Caco-2 (cell line): ENCODE results near the gene RIMS1. TPM values are rescaled to one million over a fixed set of nuclear protein-coding genes. Genes with fewer than 3 reads are reported as not detected.

Experiments used
- BruUV-seq: library from RNA; stranded (reverse); fragments of 400-500 nt; replicated peaks from 2 replicates; lab custom pipeline; 2021; lab: Mats Ljungman, UMichigan
- CTCF ChIA-PET: fragments of 300-600 bp; sonication (Branson Sonifier 250); formaldehyde crosslinking; loops from one replicate; lab custom pipeline; 2022; ENCODE audit warnings: antibody characterized with exemption; lab: Charles Lee
- POLR2A ChIA-PET: fragments of 300-600 bp; sonication (Branson Sonifier 250); formaldehyde crosslinking; loops from one replicate; lab custom pipeline; 2022; ENCODE audit warnings: antibody characterized with exemption; lab: Charles Lee
- DNase-seq, 2 experiments: peaks; one replicate each; pipeline versions ENCODE4 v3.0.0 to v3.0.0-alpha.2; 2020 to 2022
- H3K27me3 ChIP-seq: replicated peaks from 2 replicates; pipeline ENCODE4 v1.6.0; 2011; ENCODE audit warnings: low read length; ENCODE audit not compliant: control insufficient read depth, insufficient read depth
- H3K36me3 ChIP-seq: 2 replicates; pipeline ENCODE4 v1.5.1; 2011; ENCODE audit warnings: low read length; ENCODE audit not compliant: control insufficient read depth, insufficient read depth
- H3K4me1 ChIP-seq: fragments of 250-450 bp; sonication (Bioruptor Pico); 2 replicates; pipeline ENCODE4 v1.5.1; 2020; ENCODE audit warnings: mild to moderate bottlenecking
- H3K4me3 ChIP-seq: 2 replicates; pipeline ENCODE4 v1.5.1; 2011; ENCODE audit warnings: low read depth, mild to moderate bottlenecking, control low read depth, low read length
- H3K9me3 ChIP-seq: fragments of 250-450 bp; sonication (Bioruptor Pico); 2 replicates; pipeline ENCODE4 v1.5.1; 2020; ENCODE audit warnings: mild to moderate bottlenecking, moderate library complexity
- H3K27ac Mint-ChIP-seq: one replicate; pipeline ENCODE4 v1.8.0; 2022; ENCODE audit warnings: mixed read lengths; ENCODE audit not compliant: unreplicated experiment
- H3K27me3 Mint-ChIP-seq: one replicate; pipeline ENCODE4 v1.8.0; 2022; ENCODE audit warnings: mixed read lengths; ENCODE audit not compliant: insufficient read depth, unreplicated experiment
- H3K36me3 Mint-ChIP-seq: one replicate; pipeline ENCODE4 v1.8.0; 2022; ENCODE audit warnings: mild to moderate bottlenecking, mixed read lengths; ENCODE audit not compliant: insufficient read depth, unreplicated experiment
- H3K4me1 Mint-ChIP-seq: one replicate; pipeline ENCODE4 v1.8.0; 2022; ENCODE audit warnings: low read depth, mixed read lengths; ENCODE audit not compliant: unreplicated experiment
- H3K4me3 Mint-ChIP-seq: one replicate; pipeline ENCODE4 v1.8.0; 2022; ENCODE audit warnings: mild to moderate bottlenecking, moderate library complexity, mixed read lengths; ENCODE audit not compliant: unreplicated experiment
- H3K9me3 Mint-ChIP-seq: one replicate; pipeline ENCODE4 v1.8.0; 2022; ENCODE audit warnings: mixed read lengths; ENCODE audit not compliant: unreplicated experiment
- intact Hi-C: fragments of 100-400 bp; cut with micrococcal nuclease; formaldehyde crosslinking; loops from one replicate; pipeline ENCODE4 v1.10.0; 2022; ENCODE audit not compliant: unreplicated experiment
- total RNA-seq: library from RNA; stranded (reverse); gene quantifications from 2 replicates; pipeline ENCODE4 v1.2.3, GENCODE V29; 2022
- TF ChIP-seq, protein P1 (sequence below), 2 experiments: fragments of 200-600 bp in 1 of 2; IDR thresholded peaks; 1 replicate in 1 of 2; 2 replicates in 1 of 2; pipeline versions ENCODE4 v1.5.1 to v1.8.0; 2011 to 2022; ENCODE audit warnings: antibody characterized with exemption in 1 of 2, control low read depth in 1 of 2, inconsistent platforms in 1 of 2, low read depth in 1 of 2, low read length in 1 of 2, mild to moderate bottlenecking in 1 of 2, moderate library complexity in 1 of 2; ENCODE audit not compliant: insufficient read depth in 1 of 2, severe bottlenecking in 1 of 2, unreplicated experiment in 1 of 2

RIMS1 gene
- total RNA-seq, 1 experiment from 2014 or later, result 3.4 TPM

DNA sequence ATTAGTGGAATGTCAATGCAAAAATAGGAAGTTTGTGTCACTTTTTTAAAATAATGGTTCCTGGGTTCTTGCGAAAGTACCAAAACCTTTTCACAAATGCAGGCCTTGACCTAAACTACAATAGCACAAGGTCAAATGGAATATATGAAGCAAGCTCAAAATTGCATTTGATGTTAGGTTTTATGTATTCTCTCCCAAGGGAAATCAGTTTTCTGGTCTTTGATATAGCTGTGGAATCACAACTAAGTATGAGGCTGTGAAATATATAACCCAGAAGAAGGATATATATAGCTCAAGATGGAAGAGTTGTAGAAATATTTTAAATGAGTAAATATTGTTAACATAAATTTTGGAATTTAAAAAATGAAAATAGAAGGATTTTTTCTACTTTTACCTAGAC is 327.3 kb downstream of the RIMS1 start:
- DNase-seq, result no peak
- BruUV-seq, result no TSS peak
- Mint-ChIP-seq H3K4me1 (no peaks in the 10 kb centered on the region), H3K4me3 (no peak overlapping the region), H3K36me3 (no peaks in the 10 kb centered on the region), H3K27me3 (no peaks in the 10 kb centered on the region), H3K27ac (no peak overlapping the region), H3K9me3 (no peaks in the 10 kb centered on the region)
- H3K4me3 ChIP-seq, result no peak overlapping the region
- H3K36me3 ChIP-seq, result no peaks in the 10 kb centered on the region
- TF ChIP-seq, protein P1, sequence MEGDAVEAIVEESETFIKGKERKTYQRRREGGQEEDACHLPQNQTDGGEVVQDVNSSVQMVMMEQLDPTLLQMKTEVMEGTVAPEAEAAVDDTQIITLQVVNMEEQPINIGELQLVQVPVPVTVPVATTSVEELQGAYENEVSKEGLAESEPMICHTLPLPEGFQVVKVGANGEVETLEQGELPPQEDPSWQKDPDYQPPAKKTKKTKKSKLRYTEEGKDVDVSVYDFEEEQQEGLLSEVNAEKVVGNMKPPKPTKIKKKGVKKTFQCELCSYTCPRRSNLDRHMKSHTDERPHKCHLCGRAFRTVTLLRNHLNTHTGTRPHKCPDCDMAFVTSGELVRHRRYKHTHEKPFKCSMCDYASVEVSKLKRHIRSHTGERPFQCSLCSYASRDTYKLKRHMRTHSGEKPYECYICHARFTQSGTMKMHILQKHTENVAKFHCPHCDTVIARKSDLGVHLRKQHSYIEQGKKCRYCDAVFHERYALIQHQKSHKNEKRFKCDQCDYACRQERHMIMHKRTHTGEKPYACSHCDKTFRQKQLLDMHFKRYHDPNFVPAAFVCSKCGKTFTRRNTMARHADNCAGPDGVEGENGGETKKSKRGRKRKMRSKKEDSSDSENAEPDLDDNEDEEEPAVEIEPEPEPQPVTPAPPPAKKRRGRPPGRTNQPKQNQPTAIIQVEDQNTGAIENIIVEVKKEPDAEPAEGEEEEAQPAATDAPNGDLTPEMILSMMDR (IDR thresholded peaks at IDR 0.05; ENCODE audit: insufficient read depth in 1 of 2, low read depth in 1 of 2, low read length in 1 of 2, severe bottlenecking in 1 of 2, unreplicated experiment in 1 of 2), result no peak
- no peaks in the 10 kb centered on the region for H3K9me3 ChIP-seq
- intact Hi-C loops, result no loop called here
- no peaks in the 10 kb centered on the region for H3K27me3 ChIP-seq
- peaks cover 9% of the 10 kb centered on the region; the same call in 1 of the 2 replicates for H3K4me1 ChIP-seq
- POLR2A ChIA-PET, result no interaction called here
- CTCF ChIA-PET, result no interaction called here

DNA sequence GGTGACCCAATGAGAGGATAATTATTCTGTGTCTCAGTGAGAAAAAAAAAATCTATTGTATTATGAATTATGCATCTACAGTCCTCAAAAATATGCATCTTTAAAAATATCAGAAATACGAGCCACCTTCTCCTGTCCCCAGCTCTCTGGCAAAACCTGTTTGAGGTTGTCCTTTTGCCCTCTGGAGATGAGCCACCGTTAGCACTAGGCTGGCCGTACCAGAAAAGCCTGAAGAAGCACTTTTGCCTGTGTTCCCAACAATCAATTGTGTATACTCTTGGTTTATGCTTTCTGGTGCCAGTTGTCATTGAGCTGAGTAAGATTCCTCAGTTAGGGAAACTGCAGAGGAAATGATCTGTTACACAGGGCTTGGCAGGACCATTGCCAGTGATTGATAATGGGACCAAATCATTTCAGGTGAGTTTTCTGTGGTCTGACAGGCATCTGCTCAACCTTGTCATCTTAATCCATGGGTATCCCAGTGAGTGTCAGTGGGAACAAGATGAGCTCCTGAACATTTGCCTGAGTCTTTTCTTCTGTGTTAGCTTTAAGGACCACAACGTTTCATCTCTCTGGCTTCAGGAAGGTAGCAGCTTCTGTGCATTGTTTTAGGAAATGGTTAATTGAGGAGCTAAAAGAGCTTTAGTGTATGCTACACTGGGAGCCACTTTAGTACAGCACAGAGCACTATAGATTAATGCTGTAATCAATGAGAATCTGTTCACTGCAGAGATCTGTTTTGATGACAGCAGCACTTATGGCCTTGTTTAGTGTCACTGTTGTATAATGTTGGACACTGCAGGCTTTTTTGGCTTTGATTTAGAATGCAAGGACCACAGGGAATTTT is 330.1 kb downstream of the RIMS1 start:
- no peak overlapping the region for H3K27ac Mint-ChIP-seq
- CTCF ChIA-PET, result no interaction called here
- H3K4me3 Mint-ChIP-seq, result no peak overlapping the region

DNA sequence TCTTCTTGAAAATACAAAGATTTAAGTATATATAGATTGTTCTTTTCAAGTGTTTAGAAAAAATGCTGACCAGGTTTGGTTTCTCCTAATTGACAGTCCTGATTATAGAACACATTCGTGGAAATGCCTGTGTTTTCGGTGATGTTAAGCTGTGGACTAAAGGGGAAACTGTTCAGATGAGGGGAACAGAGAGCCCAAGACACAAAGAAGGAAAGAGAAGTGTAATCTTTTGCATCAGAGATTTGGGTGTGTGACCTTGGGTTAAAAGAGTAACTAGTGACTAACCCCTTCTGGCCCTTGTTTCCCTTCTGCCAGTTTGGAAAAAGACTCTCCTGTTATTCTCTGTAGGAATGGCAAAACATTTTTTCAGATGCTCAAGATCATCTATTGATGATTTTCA is 331.3 kb downstream of the RIMS1 start:
- no peaks in the 10 kb centered on the region for H3K27me3 Mint-ChIP-seq
- H3K4me3 Mint-ChIP-seq, result no peak overlapping the region
- Histone ChIP-seq H3K9me3 (no peaks in the 10 kb centered on the region), H3K27me3 (no peaks in the 10 kb centered on the region), H3K4me3 (no peak overlapping the region), H3K4me1 (peaks cover 9% of the 10 kb centered on the region; the same call in 1 of the 2 replicates), H3K36me3 (no peaks in the 10 kb centered on the region)
- no peaks in the 10 kb centered on the region for H3K4me1 Mint-ChIP-seq
- BruUV-seq, result no TSS peak
- intact Hi-C loops, result no loop called here
- H3K36me3 Mint-ChIP-seq, result no peaks in the 10 kb centered on the region
- ChIA-PET CTCF (interaction anchor here (0.6 kb wide), 1 partner anchor 35 kb away, joined by 4 read pairs; no protein-coding TSS in a partner anchor), POLR2A (no interaction called here)
- no peaks in the 10 kb centered on the region for H3K9me3 Mint-ChIP-seq
- no peak for DNase-seq
- H3K27ac Mint-ChIP-seq, result no peak overlapping the region
- TF ChIP-seq, protein P1 (IDR thresholded peaks at IDR 0.05; ENCODE audit: insufficient read depth in 1 of 2, low read depth in 1 of 2, low read length in 1 of 2, severe bottlenecking in 1 of 2, unreplicated experiment in 1 of 2), result no peak

More for the DNA sequence above, 330.1 kb downstream of the RIMS1 start:
- Histone ChIP-seq H3K36me3 (no peaks in the 10 kb centered on the region), H3K9me3 (no peaks in the 10 kb centered on the region), H3K4me1 (peaks cover 9% of the 10 kb centered on the region; the same call in 1 of the 2 replicates), H3K4me3 (no peak overlapping the region), H3K27me3 (no peaks in the 10 kb centered on the region)
- no peaks in the 10 kb centered on the region for H3K36me3 Mint-ChIP-seq
- peak; percentile 47 to 64 for DNase-seq
- TF ChIP-seq, protein P1 (IDR thresholded peaks at IDR 0.05; ENCODE audit: insufficient read depth in 1 of 2, low read depth in 1 of 2, low read length in 1 of 2, severe bottlenecking in 1 of 2, unreplicated experiment in 1 of 2), result no peak
- no peaks in the 10 kb centered on the region for H3K27me3 Mint-ChIP-seq
- BruUV-seq, result no TSS peak
- no peaks in the 10 kb centered on the region for H3K9me3 Mint-ChIP-seq
- POLR2A ChIA-PET, result no interaction called here
- no peaks in the 10 kb centered on the region for H3K4me1 Mint-ChIP-seq
- intact Hi-C loops, result no loop called here
